22Rv1 (cell line): ENCODE data around the gene GNG4.
A peak's percentile ranks its signal among the peaks of the same experiment; 100 is the strongest.

Experiments
- H3K27ac ChIP-seq: fragments of 450-650 bp; 2 replicates; pipeline ENCODE4 v1.5.1; 2017
- CTCF ChIP-seq: fragments of 450-650 bp; IDR thresholded peaks from 2 replicates; pipeline ENCODE4 v1.5.1; 2017; ENCODE audit warnings: mild to moderate bottlenecking
- ZFX ChIP-seq: fragments of 450-650 bp; IDR thresholded peaks from 2 replicates; pipeline ENCODE4 v1.6.1; 2017; ENCODE audit warnings: antibody characterized with exemption, borderline replicate concordance

Gene GNG4

DNA sequence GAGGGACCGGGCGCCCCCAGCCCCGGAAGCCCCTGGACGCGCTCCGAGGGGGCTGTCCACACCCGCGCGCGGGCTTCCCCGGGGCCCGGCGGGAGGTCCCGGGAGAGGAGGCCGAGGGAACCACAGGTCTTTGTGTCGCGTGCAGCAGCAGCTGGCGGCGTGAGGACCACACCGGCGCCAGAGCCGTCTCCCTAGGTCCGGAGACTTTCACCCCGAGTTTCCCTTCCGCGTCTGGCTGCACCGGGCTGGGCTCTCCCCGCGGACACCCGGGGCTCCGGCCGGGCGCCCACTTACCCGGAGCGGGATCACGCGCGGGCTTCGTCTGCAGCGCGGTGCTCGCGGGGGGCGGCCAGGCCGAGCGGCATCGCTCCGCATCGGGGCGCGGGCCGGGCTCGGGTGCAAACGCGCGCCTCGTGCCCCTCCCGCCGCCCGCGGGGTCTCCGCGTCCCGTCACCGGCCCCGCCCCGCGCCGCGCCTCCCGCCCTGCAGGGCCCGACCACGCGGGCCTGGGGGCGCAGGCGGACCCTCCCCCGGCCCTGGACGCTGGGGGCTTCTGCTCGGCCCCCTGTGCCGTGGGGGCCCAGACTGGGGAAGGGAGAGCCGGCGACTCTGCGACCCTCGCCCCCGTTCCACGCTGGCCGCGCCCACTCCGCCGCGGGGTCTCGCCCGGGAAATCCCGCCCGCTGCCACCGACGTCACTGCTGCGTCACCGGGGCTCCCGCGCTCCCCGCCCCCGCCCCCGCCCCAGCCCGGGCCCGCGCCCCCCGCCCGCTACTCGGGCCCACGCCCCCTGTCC is at the start of gene GNG4:
GNG4 (minus strand) TSS at position 417 of the 796 bp plus-strand sequence. CDS start 65,946 bp downstream, outside the sequence.
- TF ChIP-seq ZFX (no peak), CTCF (no peak)
- peak within 1 kb of the TSS; percentile 28 for H3K27ac ChIP-seq

DNA sequence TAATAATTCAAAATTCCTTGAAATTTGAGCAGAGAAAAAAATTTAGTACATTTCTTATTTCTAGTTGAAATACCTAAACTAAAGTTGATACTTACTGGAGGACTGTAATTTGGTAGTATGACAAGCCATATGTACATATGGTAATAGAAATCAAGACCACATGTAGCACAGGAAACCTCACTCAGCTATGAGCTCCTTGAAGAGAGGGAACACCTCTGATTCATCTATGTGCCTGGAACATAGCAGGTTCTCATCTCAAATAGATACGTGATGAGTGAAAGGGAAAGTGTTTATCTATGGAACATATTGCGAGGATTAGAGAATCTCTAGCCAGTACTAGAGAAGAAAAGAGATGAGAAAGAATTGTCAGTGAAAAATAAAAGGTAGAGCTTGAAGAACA is 47.9 kb upstream of the GNG4 start:
- TF ChIP-seq ZFX (no peak), CTCF (no peak)

GRCh38 chr1:235689356-235689755 is 39.8 kb upstream of the GNG4 start:
- no peak overlapping the region for H3K27ac ChIP-seq
- TF ChIP-seq ZFX = no peak

More for the DNA sequence above, 47.9 kb upstream of the GNG4 start:
- no peak overlapping the region for H3K27ac ChIP-seq

DNA sequence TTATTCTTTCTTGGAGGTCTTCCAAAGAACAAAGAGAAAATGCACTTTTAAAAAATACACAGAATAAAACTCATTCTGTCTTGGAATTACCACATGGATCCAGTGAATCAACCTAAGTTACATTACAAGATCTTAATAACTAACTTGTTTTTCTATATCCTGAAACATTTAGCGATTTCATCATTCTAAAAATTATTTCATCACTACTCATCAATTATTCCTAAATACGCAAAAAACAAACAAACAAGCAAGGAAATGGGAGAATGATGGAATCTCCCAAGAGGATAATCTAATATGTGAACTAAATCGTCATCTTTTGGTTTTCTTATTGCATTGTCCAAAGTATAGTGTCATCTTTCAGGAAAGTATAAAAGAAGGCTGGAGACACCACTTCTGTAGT is 38.5 kb upstream of the GNG4 start:
- TF ChIP-seq CTCF (no peak), ZFX (no peak)
- H3K27ac ChIP-seq = no peak overlapping the region

- H3K27ac ChIP-seq = no peak overlapping the region
- TF ChIP-seq ZFX (no peak), CTCF (no peak)
Observed at GRCh38 chr1:235683653-235684052, 34.1 kb upstream of the GNG4 start.

DNA sequence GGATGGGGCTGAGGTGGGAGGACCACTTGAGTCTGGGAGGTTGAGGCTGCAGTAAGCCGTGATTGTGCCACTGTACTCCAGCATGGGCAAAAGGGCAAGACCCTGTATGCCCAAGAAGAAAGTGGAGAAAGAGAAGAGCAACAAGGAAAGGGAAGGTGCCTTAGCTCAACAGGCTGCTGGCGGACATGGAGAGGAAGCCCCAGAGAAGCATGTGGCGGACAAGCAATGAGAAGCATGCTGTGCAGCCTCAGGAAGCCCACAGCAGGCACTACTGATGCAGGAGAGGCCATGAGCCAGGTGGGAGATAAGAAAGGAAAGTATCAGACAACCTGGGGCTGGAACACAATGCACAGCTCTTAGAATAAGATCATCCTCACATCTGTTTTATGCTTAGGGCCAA is 32.6 kb upstream of the GNG4 start:
- no peak overlapping the region for H3K27ac ChIP-seq
- no peak for TF ChIP-seq ZFX
- TF ChIP-seq CTCF = no peak

GRCh38 chr1:235679644-235680043 is 30.1 kb upstream of the GNG4 start:
- TF ChIP-seq CTCF = no peak
- no peak for TF ChIP-seq ZFX

More at GRCh38 chr1:235679644-235680043, 30.1 kb upstream of the GNG4 start:
- no peak overlapping the region for H3K27ac ChIP-seq
